ENCODE measurements around the gene WDTC1.

WDTC1 gene

GRCh38 chr1:27255136-27255535, 20.7 kb downstream of the WDTC1 start:
- no peak for DNase-seq (ENCODE audit: low read depth)
- no peak for TF ChIP-seq CTCF (conservative IDR thresholded peaks at IDR 0.05; ENCODE audit: low read depth, low read length)
- H3K4me3 ChIP-seq (ENCODE audit: low read depth, low read length) = no peak overlapping the region

GRCh38 chr1:27257155-27257554, 22.7 kb downstream of the WDTC1 start:
- no peak overlapping the region for H3K4me3 ChIP-seq (ENCODE audit: low read depth, low read length)
- TF ChIP-seq CTCF (conservative IDR thresholded peaks at IDR 0.05; ENCODE audit: low read depth, low read length) = no peak
- peak; percentile 19 for DNase-seq (ENCODE audit: low read depth)

- no peak for TF ChIP-seq CTCF (conservative IDR thresholded peaks at IDR 0.05; ENCODE audit: low read depth, low read length)
- H3K4me3 ChIP-seq (ENCODE audit: low read depth, low read length) = no peak overlapping the region
- DNase-seq (ENCODE audit: low read depth) = no peak
These were observed 24.2 kb downstream of the WDTC1 start for GRCh38 chr1:27258598-27258997.

- no peak overlapping the region for H3K4me3 ChIP-seq (ENCODE audit: low read depth, low read length)
- DNase-seq (ENCODE audit: low read depth) = no peak
- no peak for TF ChIP-seq CTCF (conservative IDR thresholded peaks at IDR 0.05; ENCODE audit: low read depth, low read length)
These were observed 32.7 kb downstream of the WDTC1 start for GRCh38 chr1:27267153-27267552.

- TF ChIP-seq CTCF (conservative IDR thresholded peaks at IDR 0.05; ENCODE audit: low read depth, low read length) = no peak
- no peak overlapping the region for H3K4me3 ChIP-seq (ENCODE audit: low read depth, low read length)
- no peak for DNase-seq (ENCODE audit: low read depth)
These were observed 34.8 kb downstream of the WDTC1 start for GRCh38 chr1:27269276-27269675.

- no peak for TF ChIP-seq CTCF (conservative IDR thresholded peaks at IDR 0.05; ENCODE audit: low read depth, low read length)
- no peak for DNase-seq (ENCODE audit: low read depth)
- no peak overlapping the region for H3K4me3 ChIP-seq (ENCODE audit: low read depth, low read length)
These were observed 39.8 kb downstream of the WDTC1 start for GRCh38 chr1:27274204-27274603.

GRCh38 chr1:27275696-27276095, 41.3 kb downstream of the WDTC1 start:
- no peak for DNase-seq (ENCODE audit: low read depth)
- no peak for TF ChIP-seq CTCF (conservative IDR thresholded peaks at IDR 0.05; ENCODE audit: low read depth, low read length)
- no peak overlapping the region for H3K4me3 ChIP-seq (ENCODE audit: low read depth, low read length)
